Body of pancreas (tissue), 4 donors: ENCODE results near the gene SLC29A1.

ENCODE experiments used
- CTCF ChIP-seq, 7 experiments: fragments of 450-650 bp in 4 of 7; fragments of 200-600 bp in 3 of 7; sonication (generic) in 3 of 7; IDR thresholded peaks; one replicate each; pipeline ENCODE4 v1.5.1; 2016 to 2019; ENCODE audit warnings: antibody characterized with exemption in 7 of 7
- POLR2A ChIP-seq, 3 donors: fragments of 450-650 bp; IDR thresholded peaks; one replicate each; pipeline ENCODE4 v1.6.1; 2016; ENCODE audit warnings: antibody characterized with exemption in 3 of 3, mild to moderate bottlenecking in 2 of 3

GRCh38 chr6:44256775-44257024, 33.3 kb downstream of the SLC29A1 start:
- TF ChIP-seq CTCF (IDR thresholded peaks at IDR 0.05) (no peak), POLR2A (IDR thresholded peaks at IDR 0.05) (no peak)
